GM19035 (cell line): Measurements from ENCODE around the gene NCOR2.

Experiments
- ATAC-seq: cut with Tn5 transposase; IDR thresholded peaks from one replicate; pipeline ENCODE4 v1.9.1; 2021; ENCODE audit not compliant: unreplicated experiment

NCOR2 gene

DNA sequence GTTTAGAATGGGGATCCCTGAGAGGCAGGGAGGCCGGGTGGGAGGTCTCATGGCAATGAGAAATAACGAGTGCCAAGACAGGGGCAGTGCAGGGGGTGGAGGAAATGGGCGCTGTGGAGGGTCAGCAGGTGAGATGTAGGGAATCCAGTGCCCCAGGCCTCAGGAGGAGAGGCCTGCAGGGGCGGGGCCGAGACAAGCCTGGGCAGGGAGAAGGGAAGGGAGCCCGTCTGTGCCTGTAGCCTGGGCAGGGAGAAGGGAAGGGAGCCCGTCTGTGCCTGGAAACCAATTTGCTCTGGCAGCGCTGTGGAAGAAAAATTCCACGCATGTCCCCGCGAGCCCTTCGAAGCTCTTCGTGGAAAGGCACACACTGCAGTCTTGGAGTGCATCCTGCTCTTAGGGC, 10.6 kb upstream of the NCOR2 start:
- ATAC-seq = no peak

GRCh38 chr12:124577374-124577773, 10.0 kb upstream of the NCOR2 start:
- ATAC-seq = no peak

- ATAC-seq = no peak
Measured at GRCh38 chr12:124576061-124576650, 8.7 kb upstream of the NCOR2 start.

DNA sequence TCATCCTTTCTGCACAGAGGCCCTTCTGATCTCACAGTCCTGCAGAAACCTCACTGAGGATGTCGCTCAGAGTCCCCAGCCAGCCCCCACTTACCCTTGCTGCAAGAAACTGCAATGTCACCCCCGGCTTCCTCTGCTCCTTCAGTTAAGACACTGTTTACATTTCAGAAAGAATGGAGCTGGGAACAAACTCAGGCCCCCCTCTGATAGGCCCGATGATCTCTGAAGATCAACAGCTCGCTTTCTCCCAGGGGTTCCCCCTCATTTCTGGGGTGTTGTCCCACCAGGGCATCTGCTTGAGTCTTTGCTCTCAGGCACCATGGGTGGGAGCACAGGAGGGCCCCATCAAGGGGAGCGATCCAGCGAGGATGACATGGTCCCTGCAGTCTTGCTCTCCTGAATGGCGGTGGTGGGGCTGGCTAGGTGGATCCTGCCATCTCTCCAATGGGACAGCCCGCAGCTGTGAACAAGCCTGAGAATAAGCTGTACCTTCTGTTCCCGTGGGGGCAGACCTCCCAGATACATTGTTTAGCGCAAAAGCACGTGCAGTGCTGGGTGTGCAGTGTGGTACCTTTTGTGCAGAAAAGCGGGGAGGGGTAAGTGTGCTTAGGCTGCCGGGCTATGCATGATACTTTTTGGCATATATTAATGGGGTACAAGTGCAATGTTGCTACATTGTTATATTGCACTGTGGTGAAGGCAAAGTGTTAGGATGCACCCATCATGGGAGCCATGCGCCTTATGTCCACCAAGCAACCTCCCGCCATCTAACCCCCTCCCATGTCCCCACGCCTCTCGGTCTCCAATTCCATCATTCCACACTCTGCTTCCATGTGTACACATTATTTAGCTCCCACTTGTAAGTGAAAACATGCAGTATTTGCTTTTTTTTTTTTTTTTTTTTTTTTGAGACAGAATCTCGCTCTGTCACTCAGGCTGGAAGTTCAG, 6.7 kb upstream of the NCOR2 start:
- no peak for ATAC-seq

DNA sequence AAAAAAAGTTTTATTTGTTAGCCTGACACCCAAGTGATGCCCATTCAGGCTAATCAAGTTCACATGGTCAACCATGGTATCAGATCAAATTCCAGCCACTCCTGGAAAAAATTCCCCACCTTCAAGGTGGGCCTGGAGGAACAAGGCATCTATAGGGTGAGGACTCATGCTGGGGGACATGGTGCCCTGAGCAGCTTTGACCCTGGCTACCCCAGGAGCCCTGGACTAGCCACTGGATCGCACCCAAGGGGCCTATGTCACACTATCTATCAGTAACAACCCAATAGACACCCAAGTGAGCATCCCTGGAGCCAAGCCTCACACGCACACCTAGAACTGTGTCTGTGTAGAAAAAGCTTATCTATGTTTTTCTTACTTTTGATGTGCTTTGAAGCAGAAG, 4.1 kb upstream of the NCOR2 start:
- no peak for ATAC-seq

DNA sequence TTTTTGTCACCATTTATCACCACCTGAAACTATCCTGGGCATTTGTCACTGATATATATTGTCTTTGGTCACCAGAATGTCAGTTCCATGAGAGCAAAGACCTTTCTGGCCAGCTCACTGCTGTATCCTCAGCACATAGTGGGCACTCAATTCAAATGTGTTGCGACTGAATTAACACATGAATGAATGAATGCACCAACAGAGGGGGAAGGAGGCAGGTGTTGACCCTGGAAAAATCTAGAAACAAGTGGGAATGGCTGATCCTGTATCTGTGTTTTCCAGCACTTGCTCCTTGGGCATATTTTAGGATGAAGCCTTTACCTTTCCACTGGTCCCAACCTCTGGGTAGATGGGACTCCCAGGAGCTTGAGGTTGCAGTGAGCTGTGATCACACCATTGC, 3.4 kb upstream of the NCOR2 start:
- no peak for ATAC-seq

- no peak for ATAC-seq
Measured at GRCh38 chr12:124569375-124570148, 2.1 kb upstream of the NCOR2 start.

GRCh38 chr12:124568431-124569374, 1.3 kb upstream of the NCOR2 start:
- no peak for ATAC-seq

DNA sequence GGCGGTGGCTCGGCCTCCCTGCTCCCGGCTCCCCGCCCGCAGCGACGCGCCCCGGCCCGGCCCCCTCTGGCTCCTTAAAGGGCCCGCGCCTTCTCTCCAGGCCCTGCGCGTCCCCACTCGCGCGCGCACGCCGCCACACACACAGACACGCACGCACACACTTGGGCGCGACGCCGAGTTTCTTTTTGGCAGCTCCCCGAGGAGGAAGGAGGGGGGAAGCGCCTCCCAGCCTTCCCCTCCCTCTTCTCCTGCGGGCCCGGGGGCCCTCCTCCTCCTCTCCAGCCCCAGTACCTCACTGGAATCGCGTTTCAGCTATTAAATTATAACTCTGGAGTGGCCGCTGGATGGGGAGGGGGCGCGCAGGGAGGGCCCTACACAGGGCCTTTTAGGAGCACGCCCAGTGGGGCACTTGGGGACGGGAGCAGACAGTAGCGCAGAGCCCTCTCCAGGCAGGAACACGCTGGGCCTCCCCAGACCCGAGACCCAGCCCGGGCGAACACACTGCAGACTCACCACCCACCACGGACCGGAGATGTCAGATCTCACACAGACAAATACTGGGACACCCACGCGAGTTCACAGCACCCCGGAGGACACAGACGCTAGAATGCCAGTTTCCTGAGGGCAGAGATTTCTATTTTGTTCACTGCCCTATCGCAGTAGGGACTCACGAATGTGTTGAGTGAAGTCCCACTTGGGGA, 411 bp upstream of the NCOR2 start:
- peak; percentile 54 for ATAC-seq

- peak; percentile 44 for ATAC-seq
Measured at GRCh38 chr12:124566161-124566996, 1.0 kb downstream of the NCOR2 start.

- ATAC-seq = no peak
Measured at GRCh38 chr12:124565656-124566160, 1.7 kb downstream of the NCOR2 start.

DNA sequence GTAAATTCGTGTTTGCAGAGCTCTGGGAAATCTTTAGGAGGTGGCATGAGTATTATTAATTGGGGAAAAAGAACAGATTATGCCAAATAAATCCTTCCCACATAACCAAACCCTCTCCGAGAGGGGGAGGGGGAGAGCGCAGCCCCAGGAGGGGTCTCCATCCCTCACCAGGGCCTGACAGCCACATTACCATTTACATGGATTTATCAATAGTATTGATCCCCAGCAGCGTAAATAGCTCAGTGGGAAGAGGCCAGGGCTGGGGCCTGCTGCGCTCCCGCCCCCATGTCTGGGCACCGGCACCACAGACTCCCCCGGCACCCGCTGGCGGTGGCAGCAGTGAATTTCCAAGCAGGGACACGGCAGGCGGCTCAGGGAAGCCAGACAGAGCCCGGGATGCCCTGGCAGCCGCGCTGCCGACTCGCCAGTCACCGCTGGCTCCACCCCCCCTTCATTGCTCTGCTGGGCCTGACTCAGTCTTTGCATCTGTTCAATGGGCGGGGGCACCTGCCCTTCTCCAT, 2.4 kb downstream of the NCOR2 start:
- ATAC-seq = no peak

DNA sequence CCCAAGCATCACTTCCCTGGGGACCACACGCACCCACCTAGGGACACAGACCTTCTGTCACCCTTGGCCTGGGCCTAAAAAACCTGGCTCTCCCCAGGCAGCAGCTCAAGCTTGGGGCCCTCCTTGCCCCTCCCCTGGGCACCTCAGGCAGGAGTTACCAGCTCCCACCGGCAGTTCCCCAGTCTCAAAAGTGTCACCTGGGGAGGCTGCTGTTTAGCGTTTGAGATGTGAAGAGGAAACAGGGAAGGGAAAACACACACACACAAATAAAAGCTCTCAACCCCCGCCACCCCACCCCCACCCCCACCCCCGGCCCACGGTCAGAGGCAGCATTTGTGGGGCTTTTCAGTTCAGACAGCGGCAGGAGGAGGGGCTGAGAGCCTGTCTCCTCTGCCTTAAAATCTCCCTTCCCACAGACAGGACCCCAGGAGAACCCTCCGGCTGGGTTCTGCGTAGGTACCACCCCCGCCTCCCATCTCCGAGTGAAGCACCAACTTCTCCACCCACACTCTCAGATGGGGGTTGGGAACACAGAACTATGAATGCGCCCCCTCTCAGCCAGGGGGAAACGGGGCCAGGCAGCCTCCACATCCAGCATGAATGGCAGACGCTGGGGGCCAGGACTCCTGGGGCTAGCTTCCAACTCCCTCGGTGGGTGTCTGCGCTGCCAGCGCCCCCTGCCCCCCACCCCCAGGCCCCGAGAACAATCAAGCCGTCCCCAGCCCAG, 3.0 kb downstream of the NCOR2 start:
- ATAC-seq = no peak

DNA sequence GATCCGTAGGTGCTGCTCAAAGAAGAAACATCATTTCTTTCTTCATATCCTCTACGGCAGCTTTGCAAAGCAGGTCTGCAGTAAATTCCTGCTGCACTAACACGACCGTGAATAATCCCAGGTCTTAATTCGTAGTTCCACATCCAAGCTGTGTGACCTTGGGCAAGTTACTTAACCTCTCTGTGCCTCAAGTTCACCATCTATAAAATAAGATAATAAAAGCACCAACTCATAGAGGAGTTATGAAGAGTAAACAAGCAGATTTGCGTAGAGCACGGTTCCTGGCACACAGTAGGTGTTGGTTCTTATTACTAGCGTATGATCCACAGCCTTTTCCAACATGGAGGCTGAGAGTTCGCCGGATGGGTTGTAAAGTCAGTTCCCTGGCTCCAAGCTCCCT, 3.6 kb downstream of the NCOR2 start:
- no peak for ATAC-seq

DNA sequence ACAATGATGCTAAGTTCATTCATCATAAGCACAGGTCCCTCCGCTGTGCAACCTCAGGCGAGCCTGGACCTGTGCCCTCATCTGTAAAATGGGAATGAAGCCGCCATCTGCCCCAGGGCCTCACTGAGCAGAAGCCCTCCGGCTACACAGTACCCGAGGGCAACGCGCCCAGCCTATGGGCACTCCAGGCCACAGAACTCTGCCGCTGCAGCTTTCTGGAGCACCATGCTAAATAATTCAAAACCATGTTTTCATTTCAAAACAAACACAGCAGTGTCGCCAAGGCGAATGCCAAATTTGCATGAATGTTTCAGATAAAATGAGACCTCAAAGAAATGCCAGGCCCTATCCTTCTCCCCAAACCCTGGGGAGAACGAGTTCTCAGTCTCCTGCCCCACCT, 4.0 kb downstream of the NCOR2 start:
- ATAC-seq = no peak

DNA sequence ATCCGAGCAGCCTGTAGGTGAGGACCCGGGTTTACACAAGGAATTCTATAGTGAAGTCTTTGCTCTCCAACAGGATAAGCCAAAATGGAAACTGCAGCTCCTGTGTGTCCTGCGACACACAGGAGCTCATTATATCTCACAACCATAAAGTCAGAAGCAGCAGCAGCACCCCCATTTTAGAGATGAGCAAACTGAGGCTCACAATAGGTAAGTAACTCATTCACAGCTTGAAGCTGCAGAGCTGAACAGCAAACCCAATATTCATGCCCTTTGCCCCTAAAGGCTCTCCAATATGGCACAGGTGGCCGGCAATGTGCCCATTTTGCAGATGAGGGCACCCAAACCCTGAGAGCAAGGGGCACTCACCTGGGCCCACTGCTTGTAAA, 4.6 kb downstream of the NCOR2 start:
- no peak for ATAC-seq

DNA sequence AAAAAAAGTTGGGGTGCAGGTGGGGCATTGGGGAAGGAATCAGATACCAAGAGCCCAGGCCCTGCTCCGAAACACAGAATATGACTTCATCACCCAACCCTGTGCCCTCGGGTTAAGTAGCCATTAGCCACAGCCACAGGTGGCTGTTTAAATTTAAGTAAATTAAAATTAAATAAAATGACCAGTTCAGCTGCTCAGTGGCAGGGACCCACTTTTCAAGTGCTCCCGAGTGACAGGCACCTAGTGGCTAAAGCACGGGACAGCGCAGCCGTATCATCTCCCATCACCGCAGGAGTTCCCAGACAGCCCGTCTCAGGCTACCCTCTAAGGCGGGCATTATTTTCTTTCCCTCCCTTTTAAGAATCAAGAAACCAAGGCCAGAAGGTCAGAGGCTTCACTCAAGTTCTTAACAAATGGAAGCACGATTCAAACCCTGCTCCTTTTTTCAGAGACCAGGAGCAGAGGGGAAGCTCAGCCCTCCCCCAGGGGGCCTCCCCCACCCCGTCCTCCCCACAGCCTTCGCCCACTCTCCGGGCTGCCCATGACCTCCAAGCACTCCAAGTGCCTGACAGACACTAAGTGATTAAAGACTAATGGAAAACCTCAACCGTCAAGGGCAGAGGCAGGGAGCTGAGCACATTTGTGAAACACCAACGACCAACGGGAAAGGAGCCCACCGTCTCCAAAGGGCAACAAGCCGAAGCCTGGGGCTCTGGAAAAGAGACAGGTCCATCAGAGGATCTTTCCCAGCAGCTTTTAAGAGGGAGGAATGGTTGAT, 5.2 kb downstream of the NCOR2 start:
- no peak for ATAC-seq
